Thyroid gland (tissue), 4 donors: Measurements from ENCODE around the gene TNK1.

Experiments used
- CTCF ChIP-seq, 6 experiments: fragments of 200-600 bp in 3 of 6; fragments of 450-650 bp in 3 of 6; sonication (generic) in 3 of 6; IDR thresholded peaks; one replicate each; pipeline ENCODE4 v1.5.1; 2016 to 2019; ENCODE audit warnings: antibody characterized with exemption in 6 of 6, mild to moderate bottlenecking in 2 of 6, inconsistent platforms in 1 of 6, moderate library complexity in 1 of 6
- POLR2A ChIP-seq, 2 donors: fragments of 450-650 bp; IDR thresholded peaks; one replicate each; pipeline ENCODE4 v1.6.1; 2017; ENCODE audit warnings: antibody characterized with exemption in 2 of 2, mild to moderate bottlenecking in 2 of 2, moderate library complexity in 1 of 2

DNA sequence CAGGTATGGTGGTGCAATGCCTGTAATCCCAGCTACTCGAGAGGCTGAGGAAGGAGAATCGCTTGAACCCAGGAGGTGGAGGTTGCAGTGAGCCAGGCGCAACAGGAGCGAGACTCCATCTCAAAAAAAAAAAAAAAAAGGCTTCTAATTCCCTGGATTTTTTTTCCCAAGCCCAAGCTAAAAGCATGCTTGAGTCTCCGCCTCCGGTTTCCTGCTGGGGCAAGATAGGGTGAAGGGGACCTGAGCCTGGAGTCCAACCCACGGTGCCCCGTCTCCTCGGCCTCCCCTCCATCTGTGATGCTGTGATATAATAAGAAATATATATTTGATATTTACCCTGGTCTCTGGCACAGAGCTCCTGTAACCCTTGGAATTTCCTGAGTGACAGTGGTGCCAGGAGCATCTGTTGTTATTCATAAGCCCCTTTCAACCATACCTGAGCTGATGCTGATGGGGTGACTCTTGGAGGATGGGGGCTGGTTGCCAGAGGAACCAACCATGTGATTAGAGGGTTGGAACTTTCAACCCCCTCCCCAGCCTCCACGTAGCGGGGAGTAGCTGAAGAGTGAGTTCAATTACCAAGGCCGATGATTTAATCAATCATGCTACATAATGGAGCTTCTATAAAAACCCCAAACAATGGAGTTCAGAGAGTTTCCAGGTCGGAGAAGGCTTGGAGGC, 12.8 kb upstream of the TNK1 start:
- no peak for TF ChIP-seq CTCF (IDR thresholded peaks at IDR 0.05)
- TF ChIP-seq POLR2A (IDR thresholded peaks at IDR 0.05): no peak
